GM10248 (cell line): ENCODE results near the gene ZNF335.

Experiments used
- CTCF ChIA-PET: fragments of 300-600 bp; sonication (Branson Sonifier 250); formaldehyde crosslinking; extraction: SDS; loops from one replicate; lab custom pipeline; 2021; ENCODE audit warnings: antibody characterized with exemption; lab: Yijun Ruan, JAX
- POLR2A ChIA-PET: fragments of 350-650 bp; sonication (Branson Sonifier 250); formaldehyde crosslinking; extraction: SDS; loops from one replicate; lab custom pipeline; 2020; ENCODE audit warnings: antibody characterized with exemption; lab: Yijun Ruan, JAX
- DNase-seq: peaks from one replicate; pipeline ENCODE4 v3.0.0; 2012; ENCODE audit errors: extremely low spot score
- TF ChIP-seq, protein P1 (sequence below): IDR thresholded peaks from 2 replicates; pipeline ENCODE4 v1.5.1; 2012; ENCODE audit warnings: mild to moderate bottlenecking, low read depth; ENCODE audit errors: extremely low read depth, missing control alignments, control extremely low read depth

The ZNF335 gene

DNA sequence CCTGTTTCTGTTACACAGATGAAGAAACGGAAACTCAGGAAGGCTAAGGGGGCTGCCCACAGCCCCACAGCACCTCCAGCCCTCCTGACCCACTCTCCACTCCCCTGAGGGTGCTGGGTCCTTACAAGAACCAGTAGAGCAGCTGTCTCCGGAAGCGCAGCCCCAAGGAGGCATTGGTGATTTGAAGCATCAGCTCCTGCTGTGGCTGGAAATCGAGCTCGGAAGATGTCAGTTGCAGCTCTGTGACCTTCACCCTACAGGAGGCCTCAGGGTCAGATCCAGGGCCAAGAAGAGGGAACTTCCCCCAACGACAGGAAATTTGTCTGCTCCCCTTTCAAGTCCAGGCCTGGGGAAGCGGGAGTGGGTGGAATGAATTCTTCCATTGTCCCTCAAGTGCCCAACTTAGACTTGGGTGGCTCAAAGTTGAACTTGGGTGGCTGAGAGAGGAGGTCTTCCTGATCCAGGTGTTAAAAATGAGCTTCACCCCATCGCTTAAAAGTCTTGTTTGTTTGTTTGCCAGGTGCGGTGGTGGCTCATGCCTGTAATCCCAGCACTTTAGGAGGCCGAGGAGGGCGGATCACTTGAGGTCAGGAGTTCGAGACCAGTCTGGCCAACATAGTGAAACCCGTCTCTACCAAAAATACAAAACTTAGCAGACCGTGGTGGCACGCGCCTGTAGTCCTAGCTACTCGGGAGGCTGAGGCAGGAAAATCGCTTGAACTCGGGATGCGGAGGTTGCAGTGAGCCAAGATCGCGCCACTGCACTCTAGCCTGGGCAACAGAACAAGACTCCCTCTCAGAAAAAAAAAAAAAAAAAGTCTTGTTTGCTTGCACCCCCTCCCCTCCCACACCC lies 62.0 kb downstream of the ZNF335 start:
- TF ChIP-seq, protein P1, sequence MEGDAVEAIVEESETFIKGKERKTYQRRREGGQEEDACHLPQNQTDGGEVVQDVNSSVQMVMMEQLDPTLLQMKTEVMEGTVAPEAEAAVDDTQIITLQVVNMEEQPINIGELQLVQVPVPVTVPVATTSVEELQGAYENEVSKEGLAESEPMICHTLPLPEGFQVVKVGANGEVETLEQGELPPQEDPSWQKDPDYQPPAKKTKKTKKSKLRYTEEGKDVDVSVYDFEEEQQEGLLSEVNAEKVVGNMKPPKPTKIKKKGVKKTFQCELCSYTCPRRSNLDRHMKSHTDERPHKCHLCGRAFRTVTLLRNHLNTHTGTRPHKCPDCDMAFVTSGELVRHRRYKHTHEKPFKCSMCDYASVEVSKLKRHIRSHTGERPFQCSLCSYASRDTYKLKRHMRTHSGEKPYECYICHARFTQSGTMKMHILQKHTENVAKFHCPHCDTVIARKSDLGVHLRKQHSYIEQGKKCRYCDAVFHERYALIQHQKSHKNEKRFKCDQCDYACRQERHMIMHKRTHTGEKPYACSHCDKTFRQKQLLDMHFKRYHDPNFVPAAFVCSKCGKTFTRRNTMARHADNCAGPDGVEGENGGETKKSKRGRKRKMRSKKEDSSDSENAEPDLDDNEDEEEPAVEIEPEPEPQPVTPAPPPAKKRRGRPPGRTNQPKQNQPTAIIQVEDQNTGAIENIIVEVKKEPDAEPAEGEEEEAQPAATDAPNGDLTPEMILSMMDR: no peak
- ChIA-PET POLR2A (interaction anchor here (0.7 to 1.5 kb wide), 2 partner anchors 8 to 17 kb away, joined by 5 to 7 read pairs; no protein-coding TSS in a partner anchor), CTCF (interaction anchor here (0.8 to 2.9 kb wide), 10 partner anchors 9 to 103 kb away, joined by 3 to 7 read pairs (median 4); partner anchors contain the start of genes CTSA, NEURL2 and ZSWIM1)
- DNase-seq: no peak

DNA sequence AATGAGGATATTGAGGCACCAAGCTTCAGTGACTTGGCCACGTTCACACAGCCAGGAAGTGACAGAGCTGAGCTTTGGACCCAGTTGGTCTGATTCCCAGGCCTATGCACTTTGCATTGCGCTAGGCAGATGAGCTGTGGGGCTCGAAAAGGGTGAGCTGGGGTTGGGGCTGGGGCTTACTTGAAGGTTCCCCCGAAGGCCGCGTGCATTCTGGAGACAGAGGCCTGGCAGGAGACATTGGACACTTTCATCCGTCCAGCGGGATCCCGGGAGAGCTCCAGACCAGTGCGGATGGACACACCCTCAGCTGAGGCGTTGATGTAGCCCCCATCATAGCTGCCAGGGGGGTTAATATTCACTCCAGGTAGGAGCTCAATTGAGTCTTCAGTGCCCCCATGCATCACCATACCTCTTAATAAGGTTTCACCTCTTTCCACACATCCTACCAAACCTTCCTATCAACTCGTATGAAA lies 62.6 kb downstream of the ZNF335 start:
- TF ChIP-seq, protein P1: no peak
- POLR2A ChIA-PET: interaction anchor here (0.7 kb wide), 1 partner anchor 10 kb away, joined by 4 read pairs; no protein-coding TSS in a partner anchor
- no peak for DNase-seq
- CTCF ChIA-PET: interaction anchor here (0.8 to 2.9 kb wide), 8 partner anchors 9 to 104 kb away, joined by 3 to 7 read pairs (median 4); partner anchors contain the start of genes CTSA, NEURL2 and ZSWIM1

DNA sequence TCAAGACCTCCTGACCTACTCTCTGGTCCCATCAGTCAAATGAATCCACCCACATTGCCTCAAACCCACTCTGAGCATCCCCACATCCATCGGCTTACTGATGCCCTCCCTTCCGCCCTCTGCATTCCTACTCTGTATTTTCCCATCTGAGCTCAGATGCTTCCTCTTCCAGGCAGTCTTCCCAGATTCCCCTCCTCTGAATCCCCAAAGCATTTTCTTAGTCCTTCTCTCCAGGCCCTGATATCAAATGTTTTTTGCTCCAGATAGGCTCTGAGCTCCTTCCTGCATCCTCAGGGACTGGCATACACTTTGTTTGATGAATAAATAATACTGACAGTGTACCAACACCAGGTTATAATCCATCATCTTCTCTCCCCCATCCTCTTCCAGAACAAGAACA lies 63.9 kb downstream of the ZNF335 start:
- ChIA-PET CTCF (interaction anchor here (0.9 to 1.7 kb wide), 3 partner anchors 9 to 27 kb away, joined by 3 read pairs; partner anchors contain the start of gene ZSWIM1), POLR2A (no interaction called here)
- no peak for DNase-seq
- TF ChIP-seq, protein P1: no peak

DNA sequence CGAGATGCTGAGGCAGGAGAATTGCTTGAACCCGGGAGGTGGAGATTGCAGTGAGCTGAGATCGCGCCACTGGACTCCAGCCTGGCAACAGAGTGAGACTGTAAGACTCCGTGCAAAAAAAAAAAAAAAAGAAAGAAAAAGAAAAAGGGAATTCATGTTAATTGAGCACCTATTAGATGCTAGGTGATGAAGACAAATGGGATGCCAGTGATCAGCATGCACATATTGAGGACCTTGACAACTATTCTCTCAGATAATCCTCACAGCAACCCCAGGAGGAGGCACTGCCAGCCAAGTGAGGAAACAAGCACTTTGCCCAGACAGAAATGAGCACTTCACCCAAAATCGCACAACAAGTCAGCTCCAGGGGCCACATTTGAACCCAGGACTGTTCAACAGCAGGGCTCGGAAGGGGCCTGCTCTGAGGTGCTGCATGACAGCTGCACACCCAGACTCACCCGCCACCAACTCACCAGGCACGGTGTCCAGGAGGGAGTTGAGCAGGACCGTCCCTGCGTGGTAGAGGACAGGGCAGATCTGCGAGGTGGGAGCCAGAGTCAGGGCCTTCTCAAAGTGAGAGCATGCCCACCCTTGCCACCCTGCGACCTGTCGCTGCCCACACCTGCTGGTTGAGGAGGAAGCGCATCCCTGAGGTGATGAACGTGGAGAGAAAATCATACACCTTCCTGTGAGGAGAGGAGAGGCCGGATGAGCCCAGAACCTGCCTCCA lies 64.6 kb downstream of the ZNF335 start:
- CTCF ChIA-PET: interaction anchor here (0.6 to 1.7 kb wide), 5 partner anchors 10 to 107 kb away, joined by 3 read pairs; partner anchors contain the start of gene ZSWIM1
- TF ChIP-seq, protein P1: no peak
- no peak for DNase-seq
- POLR2A ChIA-PET: interaction anchor here (0.7 kb wide), 1 partner anchor 21 kb away, joined by 6 read pairs; no protein-coding TSS in a partner anchor

DNA sequence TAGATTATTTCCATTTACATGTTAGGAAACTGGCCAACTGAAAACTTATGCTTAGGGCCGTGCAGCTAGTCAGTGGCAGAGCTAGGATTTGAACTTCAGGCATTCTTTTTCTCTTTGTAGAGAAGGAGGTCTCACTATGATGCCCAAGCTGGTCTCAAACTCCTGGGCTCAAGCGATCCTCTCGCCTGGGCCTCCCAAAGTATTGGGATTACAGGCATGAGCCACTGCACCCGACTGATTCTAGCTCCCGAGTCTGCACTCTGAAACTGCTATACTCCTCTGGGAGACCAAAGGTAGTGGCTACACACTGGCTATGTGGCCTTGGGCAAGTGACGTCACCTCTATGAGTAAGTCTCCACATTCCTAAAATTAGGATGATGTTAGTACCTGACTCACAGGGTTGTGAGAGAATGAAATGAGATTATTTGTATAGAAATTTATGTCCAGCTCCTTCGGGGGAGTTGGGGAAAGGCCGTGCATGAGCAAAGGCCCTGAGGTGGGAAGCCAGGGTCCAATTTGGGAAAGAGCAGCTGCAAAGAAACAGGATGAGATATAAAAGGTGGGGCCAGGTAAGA lies 66.4 kb downstream of the ZNF335 start:
- no peak for DNase-seq
- ChIA-PET POLR2A (interaction anchor here (0.9 to 2.0 kb wide), 2 partner anchors 12 to 66 kb away, joined by 3 to 6 read pairs; partner anchors contain the start of gene ZNF335), CTCF (interaction anchor here (0.8 to 2.0 kb wide), 6 partner anchors 9 to 106 kb away, joined by 3 to 9 read pairs (median 4); partner anchors contain the start of genes CTSA, NEURL2 and PCIF1)
- TF ChIP-seq, protein P1: no peak
